PC-9 (cell line): Measurements from ENCODE around the gene GABRR2. TPM values are rescaled to one million over a fixed set of nuclear protein-coding genes. Genes with fewer than 3 reads are reported as not detected.

ENCODE experiments used
- BruUV-seq: library from RNA; stranded (reverse); fragments of 400-500 nt; replicated peaks from 2 replicates; lab custom pipeline; 2021; lab: Mats Ljungman, UMichigan
- CTCF ChIA-PET: fragments of 300-600 bp; sonication (Branson Sonifier 250); formaldehyde crosslinking; loops from one replicate; lab custom pipeline; 2022; ENCODE audit warnings: antibody characterized with exemption; lab: Charles Lee
- POLR2A ChIA-PET: fragments of 300-600 bp; sonication (Branson Sonifier 250); formaldehyde crosslinking; loops from one replicate; lab custom pipeline; 2022; ENCODE audit warnings: antibody characterized with exemption; ENCODE audit not compliant: unreplicated experiment; lab: Charles Lee
- DNase-seq, 2 experiments: peaks; one replicate each; pipeline versions ENCODE4 v3.0.0 to v3.0.0-alpha.2; 2015 to 2022; ENCODE audit warnings: mixed read lengths in 1 of 2
- H2AFZ ChIP-seq: fragments of 200-600 bp; sonication (generic); 2 replicates; pipeline ENCODE4 v1.8.1; 2017; ENCODE audit warnings: antibody characterized with exemption
- H3F3A ChIP-seq: fragments of 200-600 bp; sonication (generic); 2 replicates; pipeline ENCODE4 v1.8.1; 2017; ENCODE audit warnings: antibody characterized with exemption, mild to moderate bottlenecking, low read depth; ENCODE audit not compliant: insufficient read depth
- H3K27ac ChIP-seq: fragments of 200-600 bp; sonication (generic); 2 replicates; pipeline ENCODE4 v1.6.1; 2016; ENCODE audit warnings: mixed run types
- H3K27me3 ChIP-seq: fragments of 200-600 bp; sonication (generic); 2 replicates; pipeline ENCODE4 v1.6.1; 2016; ENCODE audit warnings: low read depth, mixed run types; ENCODE audit not compliant: insufficient read depth
- H3K36me3 ChIP-seq: fragments of 200-600 bp; sonication (generic); 2 replicates; pipeline ENCODE4 v1.6.1; 2016; ENCODE audit warnings: low read depth, mixed run types
- H3K4me1 ChIP-seq: fragments of 200-600 bp; sonication (generic); replicated peaks from 2 replicates; pipeline ENCODE4 v1.6.1; 2016; ENCODE audit warnings: mixed run types; ENCODE audit not compliant: insufficient read depth
- H3K4me2 ChIP-seq: fragments of 200-600 bp; sonication (generic); 2 replicates; pipeline ENCODE4 v1.6.1; 2017; ENCODE audit warnings: mixed run types
- H3K4me3 ChIP-seq: fragments of 200-600 bp; sonication (generic); 2 replicates; pipeline ENCODE4 v1.6.1; 2016; ENCODE audit warnings: mixed run types
- H3K79me2 ChIP-seq: fragments of 200-600 bp; sonication (generic); 2 replicates; pipeline ENCODE4 v1.6.1; 2017; ENCODE audit warnings: low read depth, mixed run types
- H3K9me2 ChIP-seq: fragments of 200-600 bp; sonication (generic); 2 replicates; pipeline ENCODE4 v1.8.1; 2017; ENCODE audit warnings: mild to moderate bottlenecking; ENCODE audit not compliant: insufficient read depth
- H3K9me3 ChIP-seq: fragments of 200-600 bp; sonication (generic); 2 replicates; pipeline ENCODE4 v1.8.1; 2016; ENCODE audit warnings: low read depth; ENCODE audit not compliant: insufficient read depth
- H4K20me1 ChIP-seq: fragments of 200-600 bp; sonication (generic); 2 replicates; pipeline ENCODE4 v1.8.1; 2017; ENCODE audit not compliant: insufficient read depth
- CTCF ChIP-seq: fragments of 200-600 bp; sonication (generic); conservative IDR thresholded peaks from 2 replicates; pipeline ENCODE4 v1.6.1; 2017; ENCODE audit warnings: mixed run types, antibody characterized with exemption, mild to moderate bottlenecking, moderate library complexity
- EZH2 ChIP-seq: fragments of 200-600 bp; sonication (generic); IDR thresholded peaks from 2 replicates; pipeline ENCODE4 v1.8.0; 2017; ENCODE audit warnings: antibody characterized with exemption, low read depth
- intact Hi-C: fragments of 100-400 bp; cut with micrococcal nuclease; formaldehyde crosslinking; loops from one replicate; pipeline ENCODE4 v1.10.0; 2022; ENCODE audit not compliant: unreplicated experiment
- total RNA-seq: library from RNA; stranded (reverse); gene quantifications from 2 replicates; pipeline ENCODE4 v1.2.3, GENCODE V29; 2021

Gene GABRR2
- total RNA-seq, 1 experiment from 2014 or later, result 0.52 TPM

GRCh38 chr6:89251170-89251569 lies 63.9 kb downstream of the GABRR2 start:
- no peak overlapping the region for H2AFZ ChIP-seq
- BruUV-seq, result no TSS peak
- no peaks in the 10 kb centered on the region for H3K27me3 ChIP-seq
- H4K20me1 ChIP-seq, result no peaks in the 10 kb centered on the region
- H3K36me3 ChIP-seq, result no peaks in the 10 kb centered on the region
- ChIA-PET CTCF (no interaction called here), POLR2A (interaction anchor here (0.6 kb wide), 1 partner anchor 69 kb away, joined by 3 read pairs; no protein-coding TSS in a partner anchor)
- no peaks in the 10 kb centered on the region for H3K4me1 ChIP-seq
- no peaks in the 10 kb centered on the region for H3K79me2 ChIP-seq
- DNase-seq, result no peak
- H3F3A ChIP-seq, result no peaks in the 10 kb centered on the region
- intact Hi-C loops, result no loop called here
- no peak overlapping the region for H3K4me3 ChIP-seq
- no peaks in the 10 kb centered on the region for H3K9me3 ChIP-seq
- no peak overlapping the region for H3K4me2 ChIP-seq
- no peak for TF ChIP-seq CTCF
- TF ChIP-seq EZH2, result no peak
- no peaks in the 10 kb centered on the region for H3K9me2 ChIP-seq
- no peak overlapping the region for H3K27ac ChIP-seq

- no peaks in the 10 kb centered on the region for H3K9me2 ChIP-seq
- POLR2A ChIA-PET, result no interaction called here
- H2AFZ ChIP-seq, result no peak overlapping the region
- H4K20me1 ChIP-seq, result no peaks in the 10 kb centered on the region
- no peaks in the 10 kb centered on the region for H3K4me1 ChIP-seq
- no peaks in the 10 kb centered on the region for H3K79me2 ChIP-seq
- DNase-seq, result no peak
- H3K27ac ChIP-seq, result no peak overlapping the region
- no peaks in the 10 kb centered on the region for H3K9me3 ChIP-seq
- no TSS peak for BruUV-seq
- H3F3A ChIP-seq, result no peaks in the 10 kb centered on the region
- CTCF ChIA-PET, result interaction anchor here (0.6 kb wide), 1 partner anchor 20 kb away, joined by 3 read pairs; no protein-coding TSS in a partner anchor
- intact Hi-C loops, result no loop called here
- H3K4me3 ChIP-seq, result no peak overlapping the region
- no peak overlapping the region for H3K4me2 ChIP-seq
- TF ChIP-seq EZH2 (no peak), CTCF (no peak)
- H3K36me3 ChIP-seq, result no peaks in the 10 kb centered on the region
- H3K27me3 ChIP-seq, result no peaks in the 10 kb centered on the region
These were observed 64.9 kb downstream of the GABRR2 start for GRCh38 chr6:89250239-89250638.

GRCh38 chr6:89244241-89244985 lies 70.7 kb downstream of the GABRR2 start:
- Histone ChIP-seq H3K9me2 (no peaks in the 10 kb centered on the region), H3K4me3 (no peak overlapping the region), H2AFZ (no peak overlapping the region), H3K36me3 (no peaks in the 10 kb centered on the region), H3K9me3 (no peaks in the 10 kb centered on the region), H3K79me2 (no peaks in the 10 kb centered on the region), H3K4me2 (no peak overlapping the region), H3K27me3 (no peaks in the 10 kb centered on the region), H3K27ac (no peak overlapping the region), H3K4me1 (peaks cover 12% of the 10 kb centered on the region; the same call in 1 of the 2 replicates), H3F3A (peaks cover 7% of the 10 kb centered on the region; the same call in 1 of the 2 replicates), H4K20me1 (no peaks in the 10 kb centered on the region)
- POLR2A ChIA-PET, result no interaction called here
- TF ChIP-seq EZH2, result no peak
- no peak for TF ChIP-seq CTCF
- intact Hi-C loops, result loop anchor here (5.0 kb wide), 1 partner anchor 123 kb away; no protein-coding TSS in a partner anchor
- CTCF ChIA-PET, result interaction anchor here (0.6 kb wide), 1 partner anchor 121 kb away, joined by 5 read pairs; no protein-coding TSS in a partner anchor
- no TSS peak for BruUV-seq
- no peak for DNase-seq
